ENCODE measurements around the gene EME2. TPM values are rescaled to one million over a fixed set of nuclear protein-coding genes. Genes with fewer than 3 reads are reported as not detected.

EME2 gene
- total RNA-seq, 1 experiment from 2014 or later: 36.3 TPM

GRCh38 chr16:1773703-1774447, 1.3 kb downstream of the EME2 start (continued):
- TF ChIP-seq EZH2phosphoT487 (IDR thresholded peaks at IDR 0.05; ENCODE audit: borderline replicate concordance): no peak
- TF ChIP-seq, protein P1, sequence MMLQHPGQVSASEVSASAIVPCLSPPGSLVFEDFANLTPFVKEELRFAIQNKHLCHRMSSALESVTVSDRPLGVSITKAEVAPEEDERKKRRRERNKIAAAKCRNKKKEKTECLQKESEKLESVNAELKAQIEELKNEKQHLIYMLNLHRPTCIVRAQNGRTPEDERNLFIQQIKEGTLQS (IDR thresholded peaks at IDR 0.05): no peak
- TF ChIP-seq JUND (IDR thresholded peaks at IDR 0.05): no peak
- no peak for TF ChIP-seq RAD21 (IDR thresholded peaks at IDR 0.05; ENCODE audit: low read depth)
- TF ChIP-seq EGR1 (IDR thresholded peaks at IDR 0.05; ENCODE audit: low read depth): no peak
- no peak for TF ChIP-seq ZFX (IDR thresholded peaks at IDR 0.05)
- TF ChIP-seq EZH2 (IDR thresholded peaks at IDR 0.05): no peak

DNA sequence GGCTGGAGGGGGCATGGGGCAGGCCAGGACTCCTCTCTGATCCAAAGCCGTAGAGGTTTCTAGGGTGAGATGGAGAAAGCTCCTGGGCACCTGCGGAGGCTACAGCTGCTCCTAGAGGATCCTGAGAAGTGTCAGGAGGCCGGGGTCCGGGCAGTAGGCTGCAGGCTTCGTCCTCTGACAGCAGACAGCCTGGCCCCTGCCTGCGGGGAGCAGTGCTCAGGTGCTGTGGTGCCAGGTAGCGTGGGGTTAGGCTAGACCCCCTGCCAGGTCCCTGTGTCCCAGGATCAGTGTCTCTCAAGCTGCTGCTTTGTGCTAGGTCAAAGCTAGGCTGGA, 1.8 kb downstream of the EME2 start:
- DNase-seq (ENCODE audit: low read depth, low spot score) (no peak), ATAC-seq (no peak)
- Histone ChIP-seq H3K9ac (ENCODE audit: low read length) (peak overlapping the region; percentile 93), H3K4me3 (replicated peaks in 1 of 2; ENCODE audit: low read depth in 1 of 2, low read length in 2 of 2) (peak overlapping the region; percentile 88 to 97), H2AFZ (ENCODE audit: low read depth, low read length, poor library complexity, severe bottlenecking) (no peak overlapping the region), H3K36me3 (ENCODE audit: control insufficient read depth in 1 of 2, insufficient read depth in 2 of 2, low read length in 2 of 2) (peaks cover 0 to 8% of the 10 kb centered on the region in 2 experiments; a peak in 3 of 4 replicates), H3K27ac (ENCODE audit: low read depth, low read length) (peak overlapping the region; percentile 95), H3K4me2 (ENCODE audit: low read length) (peak overlapping the region; percentile 100), H4K20me1 (ENCODE audit: insufficient read depth) (peaks cover 5% of the 10 kb centered on the region; the same call in 1 of the 2 replicates), H3K27me3 (ENCODE audit: insufficient read depth, low read length) (no peaks in the 10 kb centered on the region), H3K9me3 (ENCODE audit: control insufficient read depth in 1 of 2, insufficient read depth in 1 of 2, low read depth in 1 of 2, low read length in 2 of 2) (no peaks in the 10 kb centered on the region), H3K79me2 (ENCODE audit: insufficient read depth, low read length) (peaks cover 52% of the 10 kb centered on the region), H3K9me2 (ENCODE audit: insufficient read depth) (no peaks in the 10 kb centered on the region), H3K4me1 (ENCODE audit: control insufficient read depth in 1 of 2, insufficient read depth in 2 of 2, low read length in 2 of 2) (peaks cover 13 to 25% of the 10 kb centered on the region in 2 experiments)
- BruUV-seq (replicated peaks): no TSS peak
- TF ChIP-seq CEBPB (IDR thresholded peaks at IDR 0.05; ENCODE audit: low read depth): no peak
- TF ChIP-seq EZH2phosphoT487 (IDR thresholded peaks at IDR 0.05; ENCODE audit: borderline replicate concordance): no peak
- no peak for TF ChIP-seq SRF (IDR thresholded peaks at IDR 0.05; ENCODE audit: low read depth)
- TF ChIP-seq EZH2 (IDR thresholded peaks at IDR 0.05): no peak
- no peak for TF ChIP-seq POLR2A (IDR thresholded peaks at IDR 0.05; ENCODE audit: borderline replicate concordance, extremely low read depth, insufficient read depth, insufficient read length)
- no peak for TF ChIP-seq TCF7L2 (IDR thresholded peaks at IDR 0.05; ENCODE audit: borderline replicate concordance, extremely low read depth, insufficient read depth, insufficient read length)
- TF ChIP-seq, protein P2, sequence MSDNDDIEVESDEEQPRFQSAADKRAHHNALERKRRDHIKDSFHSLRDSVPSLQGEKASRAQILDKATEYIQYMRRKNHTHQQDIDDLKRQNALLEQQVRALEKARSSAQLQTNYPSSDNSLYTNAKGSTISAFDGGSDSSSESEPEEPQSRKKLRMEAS (IDR thresholded peaks at IDR 0.05): no peak
- TF ChIP-seq, protein P1 (IDR thresholded peaks at IDR 0.05): no peak
- no peak for TF ChIP-seq SIN3A (IDR thresholded peaks at IDR 0.05; ENCODE audit: low read depth)
- no peak for TF ChIP-seq ZFX (IDR thresholded peaks at IDR 0.05)
- no peak for TF ChIP-seq CBX3 (IDR thresholded peaks at IDR 0.05; ENCODE audit: low read depth)
- no peak for TF ChIP-seq JUND (IDR thresholded peaks at IDR 0.05)
- TF ChIP-seq ZNF274 (IDR thresholded peaks at IDR 0.05; ENCODE audit: low read depth, low read length): no peak
- no peak for TF ChIP-seq ELF1 (IDR thresholded peaks at IDR 0.05; ENCODE audit: borderline replicate concordance, low read depth)
- TF ChIP-seq YY1 (IDR thresholded peaks at IDR 0.05; ENCODE audit: extremely low read depth, insufficient replicate concordance, low read depth, low read length): no peak
- TF ChIP-seq POLR2AphosphoS5 (IDR thresholded peaks at IDR 0.05; ENCODE audit: low read depth, low read length): no peak
- TF ChIP-seq FOSL1 (IDR thresholded peaks at IDR 0.05; ENCODE audit: low read depth): no peak
- ChIA-PET RAD21 (ENCODE audit: low non-redundant PET in 1 of 2, low total read pairs in 2 of 2, uncharacterized antibody in 2 of 2, unreplicated experiment in 2 of 2) (no interaction called here), POLR2A (no interaction called here), CTCF (interaction anchor here (1.3 to 1.7 kb wide), 2 partner anchors 8 to 68 kb away, joined by 3 to 9 read pairs; partner anchors contain the start of genes MAPK8IP3, NUBP2 and SPSB3)
- intact Hi-C loops (cut with micrococcal nuclease): no loop called here
